ENCODE measurements around the gene RAPGEF4. TPM values are rescaled to one million over a fixed set of nuclear protein-coding genes. Genes with fewer than 3 reads are reported as not detected.

The RAPGEF4 gene
- total RNA-seq, 1 experiment from 2014 or later: 0.59 TPM

DNA sequence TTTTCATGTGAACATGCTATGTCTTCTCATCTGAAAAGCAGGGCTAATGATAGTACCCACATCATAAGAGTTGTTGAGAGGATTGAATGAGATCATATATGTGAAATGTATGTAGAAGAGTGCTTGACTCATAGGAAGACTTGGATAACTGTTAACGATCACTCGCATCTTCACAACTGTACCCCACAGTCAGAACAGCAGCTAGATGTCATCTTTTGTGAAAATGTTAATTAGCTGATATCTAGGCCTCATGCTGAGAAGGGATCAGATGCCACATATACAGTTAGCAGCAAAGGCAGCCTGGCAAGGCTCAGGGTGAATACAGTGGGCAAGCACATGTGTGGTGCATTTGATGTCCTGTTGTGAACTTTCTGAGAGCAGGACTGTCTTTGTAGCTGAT is 364.2 kb downstream of the RAPGEF4 start:
- no peaks in the 10 kb centered on the region for H4K20me1 ChIP-seq (ENCODE audit: insufficient read depth)
- H3K27ac ChIP-seq (ENCODE audit: low read depth, low read length): no peak overlapping the region
- intact Hi-C loops (cut with micrococcal nuclease): no loop called here
- no peak overlapping the region for H2AFZ ChIP-seq (ENCODE audit: low read depth, low read length, poor library complexity, severe bottlenecking)
- no peaks in the 10 kb centered on the region for H3K27me3 ChIP-seq (ENCODE audit: insufficient read depth, low read length)
- ATAC-seq (no peak), DNase-seq (ENCODE audit: low read depth, low spot score) (no peak)
- ChIA-PET POLR2A (no interaction called here), CTCF (no interaction called here), RAD21 (ENCODE audit: low non-redundant PET in 1 of 2, low total read pairs in 2 of 2, uncharacterized antibody in 2 of 2, unreplicated experiment in 2 of 2) (no interaction called here)
- no peak overlapping the region for H3K4me2 ChIP-seq (ENCODE audit: low read length)
- H3K79me2 ChIP-seq (ENCODE audit: insufficient read depth, low read length): 0 out of 2 replicates have a peak, but pooled peaks cover 13% of the 10 kb centered on the region
- TF ChIP-seq YY1 (IDR thresholded peaks at IDR 0.05; ENCODE audit: extremely low read depth, insufficient replicate concordance, low read depth, low read length) (no peak), SRF (IDR thresholded peaks at IDR 0.05; ENCODE audit: low read depth) (no peak), JUND (IDR thresholded peaks at IDR 0.05) (no peak), POLR2AphosphoS5 (IDR thresholded peaks at IDR 0.05; ENCODE audit: low read depth, low read length) (no peak), POLR2A (IDR thresholded peaks at IDR 0.05; ENCODE audit: borderline replicate concordance, extremely low read depth, insufficient read depth, insufficient read length) (no peak), SIN3A (IDR thresholded peaks at IDR 0.05; ENCODE audit: low read depth) (no peak)
- TF ChIP-seq, protein P1, sequence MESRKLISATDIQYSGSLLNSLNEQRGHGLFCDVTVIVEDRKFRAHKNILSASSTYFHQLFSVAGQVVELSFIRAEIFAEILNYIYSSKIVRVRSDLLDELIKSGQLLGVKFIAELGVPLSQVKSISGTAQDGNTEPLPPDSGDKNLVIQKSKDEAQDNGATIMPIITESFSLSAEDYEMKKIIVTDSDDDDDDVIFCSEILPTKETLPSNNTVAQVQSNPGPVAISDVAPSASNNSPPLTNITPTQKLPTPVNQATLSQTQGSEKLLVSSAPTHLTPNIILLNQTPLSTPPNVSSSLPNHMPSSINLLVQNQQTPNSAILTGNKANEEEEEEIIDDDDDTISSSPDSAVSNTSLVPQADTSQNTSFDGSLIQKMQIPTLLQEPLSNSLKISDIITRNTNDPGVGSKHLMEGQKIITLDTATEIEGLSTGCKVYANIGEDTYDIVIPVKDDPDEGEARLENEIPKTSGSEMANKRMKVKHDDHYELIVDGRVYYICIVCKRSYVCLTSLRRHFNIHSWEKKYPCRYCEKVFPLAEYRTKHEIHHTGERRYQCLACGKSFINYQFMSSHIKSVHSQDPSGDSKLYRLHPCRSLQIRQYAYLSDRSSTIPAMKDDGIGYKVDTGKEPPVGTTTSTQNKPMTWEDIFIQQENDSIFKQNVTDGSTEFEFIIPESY (IDR thresholded peaks at IDR 0.05; ENCODE audit: extremely low read depth, insufficient replicate concordance, low read length): no peak
- H3K9me3 ChIP-seq (ENCODE audit: control insufficient read depth in 1 of 2, insufficient read depth in 1 of 2, low read depth in 1 of 2, low read length in 2 of 2): no peaks in the 10 kb centered on the region
- BruUV-seq (replicated peaks): no TSS peak
- peaks cover 0 to 4% of the 10 kb centered on the region in 2 experiments; a peak in 1 of 4 replicates for H3K36me3 ChIP-seq (ENCODE audit: control insufficient read depth in 1 of 2, insufficient read depth in 2 of 2, low read length in 2 of 2)
- no peaks in the 10 kb centered on the region for H3K4me1 ChIP-seq (ENCODE audit: control insufficient read depth in 1 of 2, insufficient read depth in 2 of 2, low read length in 2 of 2)
- H3K4me3 ChIP-seq (replicated peaks in 1 of 2; ENCODE audit: low read depth in 1 of 2, low read length in 2 of 2): no peak overlapping the region
- no peak overlapping the region for H3K9ac ChIP-seq (ENCODE audit: low read length)
- no peaks in the 10 kb centered on the region for H3K9me2 ChIP-seq (ENCODE audit: insufficient read depth)

DNA sequence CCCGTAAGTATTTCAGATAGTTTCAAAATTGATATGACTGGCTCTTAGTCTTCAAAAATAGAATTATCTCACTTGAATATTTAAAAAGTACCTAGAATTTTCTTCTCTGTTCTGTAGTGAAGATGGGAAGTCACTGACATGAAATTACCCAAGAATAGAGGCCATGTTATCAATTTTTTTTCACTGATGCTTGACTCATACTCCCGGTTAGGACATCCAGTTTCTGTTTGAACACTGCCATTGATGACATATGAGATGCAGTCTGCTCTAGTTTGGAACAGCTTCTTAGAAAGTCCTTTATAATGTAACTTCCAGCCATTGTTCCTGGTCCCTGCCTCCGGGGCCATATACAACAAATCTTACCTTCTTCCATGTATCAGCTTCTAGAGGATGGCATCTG is 366.0 kb downstream of the RAPGEF4 start:
- Histone ChIP-seq H4K20me1 (ENCODE audit: insufficient read depth) (no peaks in the 10 kb centered on the region), H3K79me2 (ENCODE audit: insufficient read depth, low read length) (0 out of 2 replicates have a peak, but pooled peaks cover 4% of the 10 kb centered on the region), H3K4me3 (replicated peaks in 1 of 2; ENCODE audit: low read depth in 1 of 2, low read length in 2 of 2) (no peak overlapping the region), H3K36me3 (ENCODE audit: control insufficient read depth in 1 of 2, insufficient read depth in 2 of 2, low read length in 2 of 2) (peaks cover 0 to under 1% of the 10 kb centered on the region in 2 experiments; a peak in 1 of 4 replicates), H3K27ac (ENCODE audit: low read depth, low read length) (no peak overlapping the region), H3K4me2 (ENCODE audit: low read length) (no peak overlapping the region), H3K4me1 (ENCODE audit: control insufficient read depth in 1 of 2, insufficient read depth in 2 of 2, low read length in 2 of 2) (no peaks in the 10 kb centered on the region), H3K9ac (ENCODE audit: low read length) (no peak overlapping the region), H3K27me3 (ENCODE audit: insufficient read depth, low read length) (no peaks in the 10 kb centered on the region), H3K9me3 (ENCODE audit: control insufficient read depth in 1 of 2, insufficient read depth in 1 of 2, low read depth in 1 of 2, low read length in 2 of 2) (no peaks in the 10 kb centered on the region), H2AFZ (ENCODE audit: low read depth, low read length, poor library complexity, severe bottlenecking) (no peak overlapping the region), H3K9me2 (ENCODE audit: insufficient read depth) (no peaks in the 10 kb centered on the region)
- RAD21 ChIA-PET (ENCODE audit: low non-redundant PET in 1 of 2, low total read pairs in 2 of 2, uncharacterized antibody in 2 of 2, unreplicated experiment in 2 of 2): no interaction called here
- no TSS peak for BruUV-seq (replicated peaks)
- intact Hi-C loops (cut with micrococcal nuclease): no loop called here
- DNase-seq (ENCODE audit: low read depth, low spot score): no peak
- CTCF ChIA-PET: no interaction called here
- TF ChIP-seq EGR1 (IDR thresholded peaks at IDR 0.05; ENCODE audit: low read depth) (no peak), RAD21 (IDR thresholded peaks at IDR 0.05; ENCODE audit: low read depth) (no peak), YY1 (IDR thresholded peaks at IDR 0.05; ENCODE audit: extremely low read depth, insufficient replicate concordance, low read depth, low read length) (no peak), SP1 (IDR thresholded peaks at IDR 0.05; ENCODE audit: low read depth) (no peak), MAX (IDR thresholded peaks at IDR 0.05) (no peak), CBX3 (IDR thresholded peaks at IDR 0.05; ENCODE audit: low read depth) (no peak), FOSL1 (IDR thresholded peaks at IDR 0.05; ENCODE audit: low read depth) (no peak), CEBPB (IDR thresholded peaks at IDR 0.05; ENCODE audit: low read depth) (no peak), POLR2AphosphoS5 (IDR thresholded peaks at IDR 0.05; ENCODE audit: low read depth, low read length) (no peak)
- TF ChIP-seq, protein P2, sequence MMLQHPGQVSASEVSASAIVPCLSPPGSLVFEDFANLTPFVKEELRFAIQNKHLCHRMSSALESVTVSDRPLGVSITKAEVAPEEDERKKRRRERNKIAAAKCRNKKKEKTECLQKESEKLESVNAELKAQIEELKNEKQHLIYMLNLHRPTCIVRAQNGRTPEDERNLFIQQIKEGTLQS (IDR thresholded peaks at IDR 0.05): no peak
- no peak for ATAC-seq
- POLR2A ChIA-PET: no interaction called here
